GM12873 (cell line): Measurements from ENCODE around the gene KSR2.

Experiments used
- TF ChIP-seq, protein P1 (sequence below): IDR thresholded peaks from 2 replicates; pipeline ENCODE4 v1.5.1; 2012; ENCODE audit warnings: low read depth, mild to moderate bottlenecking, moderate library complexity, low read length, control low read depth; ENCODE audit not compliant: insufficient read depth; ENCODE audit errors: missing control alignments

Gene KSR2

GRCh38 chr12:117516034-117516433, 452.8 kb downstream of the KSR2 start:
- TF ChIP-seq, protein P1, sequence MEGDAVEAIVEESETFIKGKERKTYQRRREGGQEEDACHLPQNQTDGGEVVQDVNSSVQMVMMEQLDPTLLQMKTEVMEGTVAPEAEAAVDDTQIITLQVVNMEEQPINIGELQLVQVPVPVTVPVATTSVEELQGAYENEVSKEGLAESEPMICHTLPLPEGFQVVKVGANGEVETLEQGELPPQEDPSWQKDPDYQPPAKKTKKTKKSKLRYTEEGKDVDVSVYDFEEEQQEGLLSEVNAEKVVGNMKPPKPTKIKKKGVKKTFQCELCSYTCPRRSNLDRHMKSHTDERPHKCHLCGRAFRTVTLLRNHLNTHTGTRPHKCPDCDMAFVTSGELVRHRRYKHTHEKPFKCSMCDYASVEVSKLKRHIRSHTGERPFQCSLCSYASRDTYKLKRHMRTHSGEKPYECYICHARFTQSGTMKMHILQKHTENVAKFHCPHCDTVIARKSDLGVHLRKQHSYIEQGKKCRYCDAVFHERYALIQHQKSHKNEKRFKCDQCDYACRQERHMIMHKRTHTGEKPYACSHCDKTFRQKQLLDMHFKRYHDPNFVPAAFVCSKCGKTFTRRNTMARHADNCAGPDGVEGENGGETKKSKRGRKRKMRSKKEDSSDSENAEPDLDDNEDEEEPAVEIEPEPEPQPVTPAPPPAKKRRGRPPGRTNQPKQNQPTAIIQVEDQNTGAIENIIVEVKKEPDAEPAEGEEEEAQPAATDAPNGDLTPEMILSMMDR: no peak

GRCh38 chr12:117514016-117514415, 454.8 kb downstream of the KSR2 start:
- TF ChIP-seq, protein P1: no peak

- TF ChIP-seq, protein P1: no peak
Observed at GRCh38 chr12:117513353-117513752, 455.4 kb downstream of the KSR2 start.

GRCh38 chr12:117508468-117508867, 460.3 kb downstream of the KSR2 start:
- TF ChIP-seq, protein P1: no peak

DNA sequence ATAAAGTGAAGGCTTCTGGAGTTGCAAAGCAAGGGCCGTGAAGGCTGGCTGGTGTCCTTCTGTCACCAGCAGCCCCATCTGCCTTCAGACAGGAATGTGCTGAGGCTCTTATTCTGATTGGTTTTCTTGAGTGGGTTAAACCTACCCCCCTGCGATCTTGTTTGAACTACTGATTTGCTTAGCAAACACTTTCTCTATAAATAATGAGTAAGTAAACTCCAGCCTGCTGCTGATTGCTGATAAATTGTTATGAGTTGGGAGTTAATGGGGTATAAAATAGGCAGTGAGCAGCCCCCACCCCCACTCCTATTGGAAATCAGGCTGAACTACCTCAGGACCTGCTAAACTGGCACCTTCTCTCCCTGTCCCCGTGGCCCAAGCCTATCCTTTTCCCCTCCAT, 461.2 kb downstream of the KSR2 start:
- TF ChIP-seq, protein P1: no peak

DNA sequence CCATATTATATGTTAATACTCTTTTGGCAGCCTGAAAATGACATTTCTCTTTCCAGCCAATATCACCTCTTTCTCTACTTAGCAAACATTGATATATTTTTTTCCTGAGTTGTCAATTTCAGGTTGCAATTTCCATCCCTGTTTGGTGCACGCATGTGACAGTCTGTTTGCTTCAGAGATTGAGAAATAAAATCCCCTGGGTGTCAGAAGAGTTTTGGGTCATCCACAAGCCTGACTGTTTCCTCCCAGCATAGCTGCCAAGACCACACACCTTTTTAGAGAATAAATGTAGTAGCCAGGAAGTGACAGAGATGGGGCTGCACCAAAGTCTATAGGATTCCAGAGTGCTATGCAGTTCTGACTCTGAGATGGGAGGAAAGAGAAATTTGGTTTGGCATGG, 462.5 kb downstream of the KSR2 start:
- TF ChIP-seq, protein P1: no peak

GRCh38 chr12:117502633-117503032, 466.2 kb downstream of the KSR2 start:
- TF ChIP-seq, protein P1: no peak
